Stimulated activated CD4-positive, alpha-beta T cell treated with anti-CD3 and anti-CD28 coated beads, Interleukin-12 subunit alpha, Interleukin-12 subunit beta, amount 100 ng/mL, for 4 hours (primary cell): ENCODE data around the gene SERPINI1.

ENCODE experiments used
- DNase-seq: peaks from one replicate; pipeline ENCODE4 v3.0.0-alpha.2; 2020

Gene SERPINI1

GRCh38 chr3:167736264-167736787 is 805 bp downstream of the SERPINI1 start:
- DNase-seq = no peak

DNA sequence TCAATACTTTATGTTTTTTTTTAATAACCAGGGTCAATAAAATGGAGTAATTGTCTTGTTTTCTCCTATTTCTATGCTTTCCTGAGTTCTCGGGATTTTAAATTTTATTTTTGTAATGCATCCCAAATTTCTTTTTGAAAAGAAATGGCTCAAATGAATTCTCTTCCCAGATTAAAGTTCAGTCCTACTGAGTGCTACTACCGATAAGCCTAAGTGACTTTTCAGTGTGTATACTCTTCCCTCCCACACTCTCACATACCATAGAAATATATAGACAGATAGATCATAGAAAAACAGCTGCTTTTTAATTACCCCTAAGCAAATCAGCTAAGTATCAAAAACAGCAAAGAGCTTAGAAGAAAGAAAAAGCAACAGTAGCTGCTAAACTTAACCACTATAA is 1.5 kb downstream of the SERPINI1 start:
- no peak for DNase-seq

DNA sequence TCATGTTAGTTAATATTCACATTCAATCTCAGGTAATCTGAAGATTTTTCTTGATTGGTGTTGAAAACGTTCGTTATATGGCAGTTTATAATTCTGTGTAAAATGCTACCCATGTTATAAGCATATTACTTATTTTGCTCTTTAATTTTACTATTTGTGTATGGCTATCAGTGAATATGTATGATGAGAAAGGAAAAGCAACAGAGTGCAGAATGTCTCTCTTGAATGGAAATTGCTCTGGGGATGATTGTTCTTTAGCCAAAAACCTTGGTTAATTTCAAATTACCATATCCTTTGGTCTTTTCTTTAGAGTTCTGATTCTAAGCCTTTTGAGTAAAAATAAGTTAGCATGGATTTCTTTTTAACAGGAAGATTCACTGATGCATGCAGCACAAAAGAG is 2.5 kb downstream of the SERPINI1 start:
- no peak for DNase-seq

DNA sequence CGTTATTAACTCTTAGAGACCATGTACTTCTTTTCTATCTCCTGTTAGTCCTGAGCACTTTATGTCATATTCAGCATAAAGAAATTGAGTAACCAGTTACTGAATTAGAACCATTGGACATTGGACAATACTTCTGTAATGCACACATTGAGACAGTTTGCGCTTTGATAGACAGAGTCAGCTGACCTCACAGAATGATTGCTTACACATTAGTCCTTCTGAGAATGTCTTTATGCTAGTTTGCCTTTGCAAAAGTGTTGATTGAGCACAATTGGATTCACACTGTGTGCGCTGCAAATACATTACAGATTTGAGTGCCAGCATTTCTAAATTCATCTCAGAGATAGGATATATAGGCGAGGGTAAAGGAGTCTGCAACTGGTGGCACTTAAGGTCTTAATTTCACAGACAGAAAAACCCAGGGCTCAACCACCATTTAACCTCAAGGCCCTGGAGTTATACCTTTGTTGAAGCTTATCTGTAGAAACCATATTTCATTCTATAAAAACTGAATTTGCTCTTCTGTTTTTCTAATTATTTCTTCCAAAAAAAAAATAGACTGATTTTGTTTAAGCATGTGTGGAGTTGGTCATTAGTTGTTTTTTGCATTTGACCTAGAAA is 3.8 kb downstream of the SERPINI1 start:
- DNase-seq = no peak

DNA sequence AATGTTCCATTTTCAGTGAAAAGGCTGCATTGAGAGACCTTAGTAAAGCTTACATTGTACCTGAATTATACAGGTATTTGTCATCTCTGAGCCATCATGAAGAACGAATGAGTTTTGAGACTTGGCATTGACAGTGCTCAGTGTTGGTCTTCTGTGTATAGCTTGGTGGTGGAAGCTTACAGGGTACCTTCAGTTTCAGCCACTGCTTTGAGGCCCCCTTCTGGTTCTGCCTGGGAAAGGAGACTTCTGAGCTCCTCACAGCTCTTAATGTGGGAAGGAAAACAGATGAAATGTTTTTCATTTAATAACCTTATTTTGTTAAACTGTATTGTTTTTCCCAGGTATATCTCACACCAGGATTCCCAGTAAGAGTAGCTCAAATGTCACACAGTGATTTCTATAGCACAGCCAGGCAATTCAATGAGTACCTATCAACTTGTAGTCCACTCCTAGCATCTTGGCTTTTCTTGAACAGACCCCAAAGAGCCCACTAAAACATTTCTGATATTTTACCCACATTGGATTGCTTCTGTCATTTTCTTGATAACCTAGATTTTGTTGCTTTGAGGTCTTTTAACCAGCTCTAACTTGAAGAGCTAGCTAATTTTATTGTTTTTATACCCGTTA is 5.6 kb downstream of the SERPINI1 start:
- DNase-seq = no peak

DNA sequence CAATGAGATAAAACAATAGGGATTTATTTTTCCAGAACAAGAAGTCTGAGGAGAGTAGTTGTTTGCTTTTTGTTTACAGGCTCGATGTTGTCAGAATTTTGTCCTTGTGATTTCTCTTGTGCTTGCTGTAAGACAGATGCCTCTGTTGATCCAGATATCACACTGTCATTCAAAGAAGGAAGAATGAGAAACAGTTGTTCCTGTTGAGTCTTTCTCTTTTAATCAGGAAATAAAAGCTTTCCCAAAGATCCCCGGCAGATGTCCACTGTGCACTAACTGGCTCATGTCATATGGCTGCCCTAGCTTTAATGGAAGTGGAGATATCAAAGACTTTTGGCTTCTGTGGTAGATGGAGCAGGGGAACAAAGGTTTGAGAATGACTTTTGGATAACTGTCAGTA is 6.8 kb downstream of the SERPINI1 start:
- no peak for DNase-seq

DNA sequence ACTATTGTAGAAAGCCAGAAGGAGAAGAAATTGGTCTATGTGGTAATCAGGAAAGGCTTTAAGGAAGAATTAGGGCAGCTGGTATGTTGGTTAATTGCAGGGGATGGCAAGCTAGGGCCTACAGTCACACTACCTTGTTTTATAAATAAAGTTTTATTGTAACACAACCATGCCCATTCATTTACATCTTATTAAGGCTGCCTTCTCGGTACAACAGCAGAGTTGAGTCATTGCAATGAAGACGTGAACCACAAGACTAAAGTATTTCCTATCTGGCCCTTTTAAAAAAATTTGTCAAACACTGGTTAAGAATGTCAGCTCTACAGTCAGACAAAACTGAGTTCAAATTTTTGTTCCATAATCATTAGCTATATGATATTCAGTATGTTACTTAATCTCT is 8.3 kb downstream of the SERPINI1 start:
- no peak for DNase-seq

DNA sequence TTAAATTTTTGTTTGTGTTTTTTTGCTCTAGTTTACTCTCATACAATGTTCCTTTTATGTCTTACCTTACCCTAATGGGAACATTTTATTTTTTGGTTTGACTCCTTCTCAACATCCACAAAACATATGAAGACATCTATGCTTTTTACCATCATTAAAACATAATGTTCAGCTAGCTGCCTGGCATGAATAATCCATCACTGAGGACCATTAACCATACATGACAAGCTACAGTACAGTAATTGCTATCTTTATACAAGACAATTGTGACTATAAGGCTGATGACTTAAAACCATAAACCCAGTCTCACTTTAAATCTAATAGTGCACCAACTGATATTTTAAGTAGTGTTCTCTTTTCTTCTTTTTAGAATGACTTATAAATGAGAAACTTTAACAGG is 13.7 kb downstream of the SERPINI1 start:
- no peak for DNase-seq

DNA sequence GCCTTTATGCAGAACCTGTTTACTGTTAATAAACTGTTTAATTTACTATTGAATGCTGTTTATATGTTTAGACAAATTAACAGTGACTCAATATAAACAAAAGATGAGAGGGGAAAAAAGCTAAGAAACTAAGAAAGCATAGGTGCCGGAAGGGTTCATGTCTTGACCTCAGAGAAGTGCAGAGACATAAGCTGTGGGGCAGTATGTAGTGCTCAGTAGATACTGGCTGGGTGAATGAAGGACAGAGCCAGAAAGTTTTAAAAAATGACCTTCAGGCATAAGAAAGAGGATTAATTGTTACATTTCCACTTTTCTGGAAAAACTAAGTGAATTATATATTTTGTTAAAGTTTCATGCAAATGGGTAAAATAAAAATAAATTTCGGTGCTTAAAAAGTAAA is 14.2 kb downstream of the SERPINI1 start:
- no peak for DNase-seq

GRCh38 chr3:167750272-167750971 is 14.9 kb downstream of the SERPINI1 start:
- no peak for DNase-seq

- no peak for DNase-seq
Observed at GRCh38 chr3:167754049-167754448, 18.5 kb downstream of the SERPINI1 start.

DNA sequence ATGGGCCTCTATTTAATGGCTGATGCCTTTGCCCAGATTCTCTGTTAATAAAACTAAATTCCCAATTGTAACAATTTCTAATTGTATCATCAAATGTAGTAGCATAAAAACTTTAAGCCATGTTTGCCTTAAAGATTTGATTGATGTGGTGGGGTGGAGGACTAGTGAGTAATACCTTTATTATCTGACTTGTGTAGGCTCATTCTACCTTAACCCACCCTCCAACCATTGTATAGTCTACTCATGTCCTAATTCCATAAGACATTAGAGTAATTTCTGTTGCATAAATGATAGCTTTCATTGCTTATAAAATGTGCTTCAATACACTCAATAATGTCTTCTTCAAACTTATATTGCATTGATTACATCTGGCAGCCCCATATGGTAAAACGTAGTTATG is 25.8 kb downstream of the SERPINI1 start:
- no peak for DNase-seq

DNA sequence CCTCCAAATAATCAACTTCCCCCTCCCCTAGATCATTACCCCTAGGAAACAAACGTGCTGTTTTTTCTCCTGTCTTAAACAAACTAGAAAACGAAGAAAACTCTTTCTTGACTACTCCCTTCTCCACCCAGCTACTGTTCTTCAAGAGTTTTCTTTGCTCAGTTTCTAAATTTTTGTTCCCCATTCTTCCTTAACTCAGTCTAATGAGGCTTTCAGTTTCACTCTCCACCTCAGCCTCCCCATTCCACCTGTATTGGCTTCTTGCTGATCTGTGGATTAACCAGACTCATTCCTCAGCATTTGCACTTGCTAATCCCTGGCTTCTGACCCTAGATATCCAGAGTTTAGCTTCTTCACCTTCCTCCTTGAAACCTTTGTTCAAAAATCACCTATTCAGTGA is 26.8 kb downstream of the SERPINI1 start:
- no peak for DNase-seq

- no peak for DNase-seq
Observed at GRCh38 chr3:167772992-167773391, 37.5 kb downstream of the SERPINI1 start.

DNA sequence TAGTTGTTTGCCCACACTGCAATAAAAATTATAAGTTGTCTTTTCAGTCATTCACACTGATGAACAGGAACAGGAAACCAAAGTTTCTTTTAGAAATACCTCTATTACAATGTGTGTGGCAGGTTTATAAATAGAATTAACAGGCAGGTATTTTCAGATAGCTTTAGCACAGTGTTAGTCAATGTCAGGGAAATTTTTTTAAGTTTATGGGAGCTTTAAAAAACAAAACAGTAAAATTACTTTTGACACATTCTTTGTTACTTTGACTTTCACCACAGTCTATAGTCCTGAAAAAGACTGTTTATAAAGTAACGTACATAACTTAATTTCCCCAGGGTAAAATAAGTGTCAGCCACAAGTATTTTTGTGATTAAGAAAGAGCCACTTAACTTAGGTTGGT is 38.1 kb downstream of the SERPINI1 start:
- no peak for DNase-seq

DNA sequence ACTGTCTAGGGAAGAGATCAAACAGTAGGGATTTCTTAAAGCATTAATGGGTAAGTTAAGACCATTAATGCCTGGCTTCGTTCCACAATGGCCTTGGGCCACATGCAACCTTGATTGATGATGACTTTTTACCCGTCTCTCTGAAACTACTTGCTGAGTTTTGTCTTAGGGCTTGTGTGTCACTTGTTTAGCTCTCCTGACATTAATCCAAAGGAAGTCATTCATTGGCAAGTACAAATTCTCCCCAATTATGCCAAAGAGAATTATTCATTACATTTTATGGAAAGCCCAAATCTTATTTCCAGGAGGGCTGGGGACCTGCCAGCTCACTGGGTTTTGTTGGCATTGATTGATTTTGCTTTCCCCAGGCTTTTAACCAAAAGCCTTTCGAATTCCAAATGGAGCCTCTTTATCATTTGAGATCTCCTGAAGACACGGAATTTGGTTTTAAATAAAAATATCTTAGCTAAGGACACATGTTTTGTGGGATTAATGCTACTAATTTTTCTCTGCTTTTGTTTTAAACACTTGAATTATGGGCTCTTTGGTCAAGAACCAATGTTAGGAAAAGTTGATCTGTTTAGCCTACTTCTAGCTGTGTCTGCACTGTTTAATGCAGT is 40.7 kb downstream of the SERPINI1 start:
- no peak for DNase-seq

DNA sequence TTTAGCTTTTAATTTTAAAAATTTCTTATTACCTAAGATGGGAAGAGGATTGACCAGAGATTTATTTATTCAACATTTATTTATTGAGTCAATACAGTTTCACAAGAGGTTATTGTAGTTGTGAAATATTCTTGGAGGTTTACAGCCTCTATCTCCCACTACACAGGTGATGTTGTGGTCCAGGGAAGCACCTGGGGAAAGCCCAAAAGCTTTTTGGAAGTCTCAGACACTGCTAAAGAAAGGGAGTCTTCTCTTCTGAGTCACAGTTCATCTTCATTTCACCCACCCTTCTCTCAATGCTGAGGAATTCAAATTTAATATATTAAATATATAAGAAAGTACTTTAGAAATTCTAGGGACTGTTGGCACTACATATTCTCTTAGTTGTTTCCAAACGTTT is 41.8 kb downstream of the SERPINI1 start:
- no peak for DNase-seq

GRCh38 chr3:167780214-167780883 is 44.8 kb downstream of the SERPINI1 start:
- no peak for DNase-seq

GRCh38 chr3:167783781-167784180 is 48.3 kb downstream of the SERPINI1 start:
- DNase-seq = no peak

DNA sequence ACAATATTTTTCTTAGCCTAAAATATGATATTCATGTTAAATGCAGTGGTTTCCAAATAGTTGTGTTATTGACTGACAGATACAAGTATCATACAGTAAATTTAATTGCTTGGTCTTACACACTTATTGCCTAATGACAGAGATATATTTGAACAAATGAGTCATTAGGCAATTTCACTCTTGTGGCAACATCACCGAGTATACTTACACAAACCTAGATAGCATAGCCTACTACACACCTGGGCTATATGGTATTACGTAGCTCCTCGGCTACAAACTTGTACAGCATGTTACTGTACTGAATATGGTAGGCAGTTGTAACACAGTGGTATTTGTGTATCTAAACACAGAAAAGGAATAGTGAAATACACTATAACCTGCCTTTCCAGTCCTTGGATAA is 50.3 kb downstream of the SERPINI1 start:
- DNase-seq = no peak

DNA sequence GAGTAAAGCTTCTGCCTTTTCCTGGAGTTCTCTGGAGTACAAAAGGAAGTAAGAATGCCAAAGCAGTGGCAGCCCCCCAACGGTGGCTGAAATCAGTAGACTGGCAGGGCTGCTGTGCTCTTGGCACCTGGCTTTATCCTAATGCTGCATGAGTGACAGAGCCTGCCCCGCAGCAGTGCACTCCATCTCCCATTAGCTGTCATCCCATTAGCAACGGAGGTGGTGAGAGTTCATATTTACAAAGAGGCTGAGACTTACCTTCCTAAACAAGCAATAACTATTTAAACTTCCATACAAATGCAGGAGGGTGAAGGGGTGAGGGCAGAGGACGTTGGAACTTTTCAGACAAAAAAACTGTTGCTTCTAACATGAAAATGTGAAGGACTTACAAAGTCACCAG is 51.9 kb downstream of the SERPINI1 start:
- DNase-seq = no peak

GRCh38 chr3:167798443-167798842 is 62.9 kb downstream of the SERPINI1 start:
- no peak for DNase-seq

- DNase-seq = no peak
Observed at GRCh38 chr3:167808910-167809309, 73.4 kb downstream of the SERPINI1 start.
